Upper lobe of right lung (tissue), 1 donor: Measurements from ENCODE around the gene JMY. TPM values are rescaled to one million over a fixed set of nuclear protein-coding genes. Genes with fewer than 3 reads are reported as not detected.

Experiments
- ATAC-seq: fragments of 200-7000 bp; cut with Tn5 transposase; one replicate; pipeline ENCODE4 v1.9.1; 2020; ENCODE audit warnings: mild to moderate bottlenecking, moderate library complexity
- DNase-seq: peaks from one replicate; pipeline ENCODE4 v3.0.0-alpha.2; 2020
- H3K27ac ChIP-seq: fragments of 200-600 bp; one replicate; pipeline ENCODE4 v1.8.0; 2022
- H3K27me3 ChIP-seq: fragments of 200-600 bp; one replicate; pipeline ENCODE4 v1.8.0; 2022; ENCODE audit warnings: mild to moderate bottlenecking
- H3K36me3 ChIP-seq: fragments of 200-600 bp; one replicate; pipeline ENCODE4 v1.8.0; 2022
- H3K4me1 ChIP-seq: fragments of 200-600 bp; one replicate; pipeline ENCODE4 v1.8.0; 2022
- H3K4me3 ChIP-seq: fragments of 200-600 bp; one replicate; pipeline ENCODE4 v1.8.0; 2022; ENCODE audit warnings: mild to moderate bottlenecking
- H3K9me3 ChIP-seq: fragments of 200-600 bp; one replicate; pipeline ENCODE4 v1.8.0; 2022
- CTCF ChIP-seq: fragments of 200-600 bp; IDR thresholded peaks from one replicate; pipeline ENCODE4 v1.8.0; 2022; ENCODE audit warnings: antibody characterized with exemption
- intact Hi-C: fragments of 100-400 bp; cut with DNase I; formaldehyde crosslinking; loops from one replicate; pipeline ENCODE4 v1.11.0; 2022
- total RNA-seq: library from RNA; stranded (reverse); fragmentation: NEBNext Ultra II Directional; extraction: Animal tissue kit (Norgen Biotek cat#: 25700); gene quantifications from one replicate; pipeline ENCODE4 v1.2.1, GENCODE V29; 2021
- donor health status: DM: no; HTN: yes; CAD: no; lungs with severe emphysema.

Gene JMY
- total RNA-seq, 1 donor from 2014 or later, result 10.9 TPM

GRCh38 chr5:79227484-79228025 lies 8.4 kb upstream of the JMY start:
- TF ChIP-seq CTCF, result no peak
- H3K4me3 ChIP-seq, result no peak overlapping the region
- intact Hi-C loops, result no loop called here
- no peaks in the 10 kb centered on the region for H3K9me3 ChIP-seq
- H3K4me1 ChIP-seq, result no peaks in the 10 kb centered on the region
- ATAC-seq, result no peak
- no peak overlapping the region for H3K27ac ChIP-seq
- H3K36me3 ChIP-seq, result no peaks in the 10 kb centered on the region
- no peak for DNase-seq
- no peaks in the 10 kb centered on the region for H3K27me3 ChIP-seq

- Histone ChIP-seq H3K9me3 (no peaks in the 10 kb centered on the region), H3K36me3 (no peaks in the 10 kb centered on the region), H3K27ac (no peak overlapping the region), H3K4me3 (no peak overlapping the region), H3K4me1 (no peaks in the 10 kb centered on the region), H3K27me3 (no peaks in the 10 kb centered on the region)
- no peak for ATAC-seq
- no peak for DNase-seq
- intact Hi-C loops, result no loop called here
- TF ChIP-seq CTCF, result no peak
Observed at GRCh38 chr5:79229357-79230174, 6.4 kb upstream of the JMY start.

- no peak for ATAC-seq
- no peak for TF ChIP-seq CTCF
Observed at GRCh38 chr5:79235261-79235633, 684 bp upstream of the JMY start.

GRCh38 chr5:79236362-79236969 lies 535 bp downstream of the JMY start:
- Histone ChIP-seq H3K4me1 (peaks cover 13% of the 10 kb centered on the region), H3K9me3 (no peaks in the 10 kb centered on the region), H3K27ac (peak overlapping the region; percentile 89), H3K4me3 (peak overlapping the region; percentile 93), H3K36me3 (no peaks in the 10 kb centered on the region), H3K27me3 (no peaks in the 10 kb centered on the region)
- intact Hi-C loops, result no loop called here
- peak; percentile 70 for DNase-seq
- no peak for TF ChIP-seq CTCF
- peak; percentile 53 for ATAC-seq

More at GRCh38 chr5:79235261-79235633, 684 bp upstream of the JMY start:
- no peaks in the 10 kb centered on the region for H3K9me3 ChIP-seq
- H3K4me3 ChIP-seq, result peak overlapping the region; percentile 93
- intact Hi-C loops, result no loop called here
- H3K36me3 ChIP-seq, result no peaks in the 10 kb centered on the region
- no peak for DNase-seq
- H3K27me3 ChIP-seq, result no peaks in the 10 kb centered on the region
- peaks cover 13% of the 10 kb centered on the region for H3K4me1 ChIP-seq
- peak overlapping the region; percentile 89 for H3K27ac ChIP-seq

- intact Hi-C loops, result no loop called here
Observed at GRCh38 chr5:79236970-79237739, 1.2 kb downstream of the JMY start.

More at GRCh38 chr5:79236970-79237739, 1.2 kb downstream of the JMY start:
- TF ChIP-seq CTCF, result no peak
- H3K36me3 ChIP-seq, result no peaks in the 10 kb centered on the region
- peaks cover 18% of the 10 kb centered on the region for H3K4me1 ChIP-seq
- ATAC-seq (peak; percentile 38), DNase-seq (peak; percentile 77)
- no peaks in the 10 kb centered on the region for H3K27me3 ChIP-seq
- no peaks in the 10 kb centered on the region for H3K9me3 ChIP-seq
- H3K4me3 ChIP-seq, result peak overlapping the region; percentile 93
- H3K27ac ChIP-seq, result peak overlapping the region; percentile 89
